NCI-H1694 (cell line): ENCODE data around the gene CAPN12.

ENCODE experiments used
- DNase-seq: peaks from one replicate; lab custom pipeline; 2025; lab: John Stamatoyannopoulos, UW

The CAPN12 gene

GRCh38 chr19:38737921-38738737 lies 6.1 kb downstream of the CAPN12 start:
- DNase-seq: no peak

DNA sequence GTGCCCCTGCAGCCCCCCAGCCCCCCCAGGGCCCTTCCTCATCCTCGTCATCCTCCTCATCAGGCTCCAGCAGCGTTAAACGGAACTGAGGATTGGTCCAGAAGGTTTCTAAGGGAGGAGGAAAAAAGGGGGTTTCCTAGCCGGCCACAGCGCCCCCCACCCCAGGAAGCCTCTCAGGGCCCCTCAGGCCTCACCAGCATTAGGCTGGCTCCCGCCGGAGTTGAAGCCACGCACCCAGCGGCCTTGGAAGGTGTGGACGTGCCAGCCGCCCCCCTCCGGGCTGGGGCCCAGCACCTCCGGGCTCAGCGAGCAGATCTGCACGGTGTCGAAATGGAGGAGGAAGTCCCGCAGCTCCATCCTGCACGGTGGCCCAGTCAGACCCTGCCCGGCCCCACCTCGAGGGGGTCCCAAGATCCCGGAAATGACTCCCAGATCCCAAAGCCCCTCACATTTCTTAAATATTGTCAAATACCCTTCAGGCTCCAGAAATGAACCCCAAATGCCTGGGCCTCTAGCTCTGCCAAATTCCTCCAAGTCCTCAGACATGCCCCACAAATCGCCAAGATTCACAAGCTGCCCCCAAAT lies 6.9 kb downstream of the CAPN12 start:
- no peak for DNase-seq

DNA sequence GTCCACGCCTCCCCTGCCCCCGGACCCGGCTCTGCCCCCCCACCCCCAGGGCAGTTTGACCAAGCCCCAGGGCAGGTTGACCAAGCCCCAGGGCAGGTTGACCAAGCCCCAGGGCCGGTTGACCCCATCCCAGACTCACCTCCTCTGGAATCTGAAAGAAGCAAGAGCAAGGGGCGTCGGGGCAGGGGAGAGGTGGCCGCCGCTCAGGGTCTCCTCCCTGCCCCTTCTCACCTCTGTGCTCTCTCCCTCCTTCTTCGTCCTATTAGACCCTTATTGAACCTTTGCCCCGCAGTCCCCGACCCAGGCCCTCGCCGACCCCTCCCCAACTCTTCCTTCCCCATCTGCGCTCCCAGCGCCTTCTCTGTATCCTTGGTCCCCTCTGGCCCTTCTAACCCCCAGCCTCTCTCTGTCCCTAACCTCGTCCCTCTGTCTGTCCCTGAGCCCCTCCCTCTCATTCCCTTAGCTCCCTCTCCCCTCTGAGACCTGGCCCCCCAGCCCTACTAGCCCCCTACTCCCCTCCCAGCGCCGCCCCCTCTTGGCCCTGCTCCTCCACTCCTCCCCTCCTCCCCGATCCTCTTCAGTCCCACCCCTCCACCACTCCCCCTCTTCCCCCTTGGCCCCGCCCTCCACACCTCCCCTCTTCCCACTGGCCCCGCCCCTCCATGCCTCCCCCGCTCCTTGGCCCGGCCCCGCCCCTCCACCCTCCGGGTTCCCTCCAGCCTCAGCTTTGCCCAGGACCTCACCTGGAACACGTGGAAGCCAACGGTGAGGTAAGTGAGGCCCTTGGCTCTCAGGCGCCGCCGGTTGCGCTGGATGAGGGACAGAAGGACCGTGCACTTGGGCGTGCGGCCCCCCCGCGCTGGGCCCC lies 7.6 kb downstream of the CAPN12 start:
- DNase-seq: no peak

DNA sequence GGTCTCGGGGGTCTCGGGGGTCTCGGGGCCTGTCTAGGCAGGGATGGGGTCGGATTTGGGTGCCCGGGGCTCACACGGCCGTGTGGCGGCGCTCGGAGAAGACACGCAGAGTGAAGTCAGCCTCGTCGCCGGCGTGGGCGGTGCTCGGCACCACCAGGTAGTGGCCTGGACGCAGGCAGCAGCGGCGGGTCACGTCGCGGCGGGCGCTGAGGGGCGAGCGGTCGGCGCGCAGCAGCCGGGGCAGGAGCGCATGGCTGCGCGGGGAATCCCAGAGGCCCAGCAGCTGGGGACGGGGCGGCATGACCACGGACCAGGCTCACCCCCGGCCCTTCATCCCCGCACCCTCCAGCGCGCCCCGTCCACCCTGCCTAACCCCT lies 8.2 kb downstream of the CAPN12 start:
- no peak for DNase-seq

GRCh38 chr19:38735257-38735686 lies 9.0 kb downstream of the CAPN12 start:
- DNase-seq: no peak

DNA sequence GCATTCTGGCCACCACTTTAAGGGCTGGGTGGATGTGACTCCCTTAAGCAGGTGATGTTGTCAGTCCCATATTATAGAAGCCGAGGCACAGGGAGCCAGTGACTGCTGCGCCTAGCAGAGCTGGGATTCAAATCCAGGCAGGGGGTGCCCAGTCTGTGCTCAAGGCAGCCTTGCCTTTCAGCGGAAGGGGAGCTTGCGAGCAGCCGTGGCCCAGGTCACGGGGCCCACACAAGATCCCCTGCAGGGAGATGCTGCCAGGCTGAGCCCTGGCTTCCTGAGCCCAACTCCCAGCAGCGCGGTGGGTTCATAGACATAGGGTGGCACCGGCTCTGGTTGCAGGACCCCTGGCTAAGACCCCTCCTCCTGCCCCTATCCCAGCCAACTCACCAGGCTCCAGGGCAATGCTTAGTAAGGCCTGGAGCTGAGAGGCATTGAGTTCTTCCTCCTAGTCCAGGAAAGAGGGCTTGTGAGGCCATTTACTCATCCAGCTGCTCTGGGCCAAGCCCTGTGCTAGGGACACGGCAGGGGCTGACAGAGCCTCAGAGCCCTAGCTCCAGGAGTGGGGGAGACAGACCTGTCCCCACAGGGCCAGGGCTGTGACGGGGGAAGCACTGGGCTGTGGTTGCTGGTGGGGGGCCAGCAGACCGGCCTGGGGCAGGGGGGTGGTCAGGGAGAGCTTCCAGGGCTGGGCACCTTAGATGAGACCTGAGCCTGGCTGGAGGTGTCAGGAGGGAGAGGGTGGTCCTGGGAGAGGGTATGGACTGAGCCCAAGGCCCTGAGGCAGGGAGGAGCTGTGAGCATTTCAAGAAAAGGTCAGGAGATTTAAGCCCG lies 9.6 kb downstream of the CAPN12 start:
- DNase-seq: no peak

DNA sequence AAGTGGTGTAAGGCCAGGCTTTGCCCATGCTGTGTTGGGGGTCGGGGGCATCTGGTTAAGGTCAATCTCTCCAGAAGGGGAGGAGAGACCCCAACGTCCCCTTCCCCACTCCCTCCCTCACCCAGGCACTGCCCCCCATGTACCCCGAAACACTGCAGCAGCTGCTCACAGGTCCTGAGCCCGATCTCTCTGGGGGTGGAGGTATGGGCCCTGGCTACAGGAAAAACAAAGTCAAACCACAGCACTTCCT lies 10.2 kb downstream of the CAPN12 start:
- DNase-seq: no peak

GRCh38 chr19:38733493-38734175 lies 10.6 kb downstream of the CAPN12 start:
- no peak for DNase-seq

GRCh38 chr19:38733241-38733492 lies 11.1 kb downstream of the CAPN12 start:
- no peak for DNase-seq

GRCh38 chr19:38731654-38732301 lies 12.5 kb downstream of the CAPN12 start:
- no peak for DNase-seq

DNA sequence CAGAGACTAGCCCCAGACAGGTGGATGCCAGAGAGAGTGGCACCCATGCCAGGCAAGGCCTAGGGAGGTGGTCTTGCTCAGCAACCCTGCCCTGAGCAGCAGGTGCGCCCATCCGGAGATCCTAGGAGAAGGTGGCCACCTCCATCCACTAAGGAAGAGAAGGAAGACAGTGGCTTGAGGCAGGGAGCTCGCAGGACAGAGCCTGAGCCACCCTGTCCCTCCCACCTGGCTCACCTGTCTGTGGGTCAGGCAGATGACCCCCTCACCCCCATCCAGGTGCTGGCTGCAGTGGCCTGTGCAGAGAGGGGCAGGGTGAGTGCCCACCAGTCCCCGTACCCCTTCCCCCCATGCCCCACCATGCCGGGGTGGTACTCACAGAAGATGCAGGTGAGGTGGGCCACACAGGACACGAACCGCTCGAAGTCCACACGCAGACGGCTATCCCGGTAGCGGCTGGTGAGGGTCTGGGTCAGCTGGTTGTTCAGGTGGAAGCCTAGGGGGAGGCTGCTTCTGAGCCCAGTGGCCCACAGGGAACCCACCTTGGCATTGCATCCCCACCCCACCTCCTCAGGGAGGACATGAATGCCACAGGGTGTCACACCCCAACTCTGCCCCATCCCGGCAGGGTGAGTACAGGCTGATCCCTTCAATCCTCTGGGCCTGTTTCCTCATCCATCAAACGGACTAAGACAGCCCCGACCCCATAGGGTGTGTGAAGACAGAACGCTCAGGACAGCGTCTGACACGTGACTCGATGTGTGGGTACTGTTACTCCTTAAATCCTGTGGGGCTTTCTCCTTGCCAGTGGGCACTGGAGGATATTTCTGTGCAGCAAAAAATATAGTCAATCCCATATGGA lies 13.3 kb downstream of the CAPN12 start:
- no peak for DNase-seq

DNA sequence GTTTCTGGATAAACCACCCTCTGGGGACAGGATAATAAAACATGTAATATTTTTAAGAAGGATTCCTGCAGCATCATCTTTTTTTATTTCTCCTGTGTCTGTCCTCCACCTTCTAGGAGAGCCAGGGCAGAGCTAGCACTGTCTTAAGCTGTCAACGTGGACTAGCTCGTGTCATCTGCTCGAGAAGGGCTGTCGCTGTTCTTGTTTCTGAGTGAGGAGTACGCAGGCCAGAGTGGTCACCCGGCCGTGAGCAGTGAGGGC lies 13.9 kb downstream of the CAPN12 start:
- no peak for DNase-seq

GRCh38 chr19:38729653-38730469 lies 14.4 kb downstream of the CAPN12 start:
- peak; percentile 52 for DNase-seq

- no peak for DNase-seq
Observed at GRCh38 chr19:38728752-38729541, 15.3 kb downstream of the CAPN12 start.

DNA sequence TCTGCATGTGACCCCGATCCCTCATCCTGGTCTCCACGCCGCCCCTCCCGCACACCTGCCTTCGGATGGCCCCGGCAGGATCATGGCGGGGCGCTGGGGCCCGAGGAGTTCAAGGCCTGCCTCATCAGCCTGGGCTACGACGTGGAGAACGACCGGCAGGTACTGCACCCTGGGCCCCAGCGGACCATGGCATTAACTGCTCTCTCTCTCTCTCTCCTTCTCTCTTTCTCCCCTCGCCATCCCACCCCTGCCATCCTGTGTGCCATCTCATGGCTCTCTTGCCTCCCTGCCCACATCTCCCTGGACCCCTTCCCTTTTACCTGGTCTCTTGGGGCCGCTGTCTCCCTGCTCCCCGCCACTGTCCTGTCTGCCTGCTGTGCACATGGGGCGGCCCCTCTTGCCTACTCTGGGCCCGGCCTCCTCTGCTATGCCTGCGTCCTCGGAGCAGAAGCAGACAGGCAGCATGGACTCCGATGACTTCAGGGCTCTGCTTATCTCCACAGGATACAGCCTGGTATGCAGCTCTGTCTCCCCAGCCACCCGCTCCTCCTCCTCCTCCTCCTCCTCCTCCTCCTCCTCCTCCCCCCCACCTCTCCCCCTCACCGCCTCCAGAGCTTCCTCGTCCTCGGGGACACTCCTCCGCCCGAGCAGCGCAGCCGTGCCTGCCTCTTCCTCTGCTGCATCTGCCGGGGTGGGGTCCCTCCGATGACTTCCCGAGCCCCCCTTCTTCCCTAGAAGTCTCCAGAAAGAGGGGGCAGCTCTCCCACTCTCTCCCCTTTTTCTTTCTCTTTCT lies 16.2 kb downstream of the CAPN12 start:
- DNase-seq: no peak

GRCh38 chr19:38727306-38727867 lies 16.9 kb downstream of the CAPN12 start:
- DNase-seq: no peak

- no peak for DNase-seq
Observed at GRCh38 chr19:38726761-38727301, 17.4 kb downstream of the CAPN12 start.

GRCh38 chr19:38726284-38726673 lies 18.0 kb downstream of the CAPN12 start:
- DNase-seq: no peak
